Activated naive CD8-positive, alpha-beta T cell treated with anti-CD3 and anti-CD28 coated beads, Interleukin-2, amount 50 U/mL, for 24 hours (primary cell): ENCODE results near the gene NAA25.
A peak's percentile ranks its signal among the peaks of the same experiment; 100 is the strongest.
"Not testable (repeated sequence)": the region's sequence is repeated elsewhere in the genome, so short reads cannot be mapped to it uniquely, and the experiment has no call there.

Experiments
- ATAC-seq: fragments of 150-1000 bp; cut with Tn5 transposase; one replicate; pipeline ENCODE4 v1.10.0; 2021
- DNase-seq: peaks from one replicate; pipeline ENCODE4 v3.0.0; 2021
- H3K27ac Mint-ChIP-seq: one replicate; pipeline ENCODE4 v1.8.0; 2021; ENCODE audit warnings: mild to moderate bottlenecking, mixed read lengths
- H3K27me3 Mint-ChIP-seq: one replicate; pipeline ENCODE4 v1.8.0; 2021; ENCODE audit warnings: mixed read lengths
- H3K36me3 Mint-ChIP-seq: one replicate; pipeline ENCODE4 v1.8.0; 2021; ENCODE audit warnings: low read depth, mixed read lengths
- H3K4me1 Mint-ChIP-seq: one replicate; pipeline ENCODE4 v1.8.0; 2021; ENCODE audit warnings: mixed read lengths
- H3K4me3 Mint-ChIP-seq: one replicate; pipeline ENCODE4 v1.8.0; 2021; ENCODE audit warnings: mild to moderate bottlenecking, moderate library complexity, mixed read lengths
- H3K9me3 Mint-ChIP-seq: one replicate; pipeline ENCODE4 v1.8.0; 2021; ENCODE audit warnings: mixed read lengths

NAA25 gene

GRCh38 chr12:111995782-111996480, 112.7 kb downstream of the NAA25 start:
- Mint-ChIP-seq H3K4me3 (no peak overlapping the region), H3K27me3 (no peaks in the 10 kb centered on the region), H3K27ac (no peak overlapping the region), H3K9me3 (no peaks in the 10 kb centered on the region), H3K4me1 (peaks cover 81% of the 10 kb centered on the region), H3K36me3 (peaks cover 1% of the 10 kb centered on the region)
- ATAC-seq (no peak), DNase-seq (no peak)

DNA sequence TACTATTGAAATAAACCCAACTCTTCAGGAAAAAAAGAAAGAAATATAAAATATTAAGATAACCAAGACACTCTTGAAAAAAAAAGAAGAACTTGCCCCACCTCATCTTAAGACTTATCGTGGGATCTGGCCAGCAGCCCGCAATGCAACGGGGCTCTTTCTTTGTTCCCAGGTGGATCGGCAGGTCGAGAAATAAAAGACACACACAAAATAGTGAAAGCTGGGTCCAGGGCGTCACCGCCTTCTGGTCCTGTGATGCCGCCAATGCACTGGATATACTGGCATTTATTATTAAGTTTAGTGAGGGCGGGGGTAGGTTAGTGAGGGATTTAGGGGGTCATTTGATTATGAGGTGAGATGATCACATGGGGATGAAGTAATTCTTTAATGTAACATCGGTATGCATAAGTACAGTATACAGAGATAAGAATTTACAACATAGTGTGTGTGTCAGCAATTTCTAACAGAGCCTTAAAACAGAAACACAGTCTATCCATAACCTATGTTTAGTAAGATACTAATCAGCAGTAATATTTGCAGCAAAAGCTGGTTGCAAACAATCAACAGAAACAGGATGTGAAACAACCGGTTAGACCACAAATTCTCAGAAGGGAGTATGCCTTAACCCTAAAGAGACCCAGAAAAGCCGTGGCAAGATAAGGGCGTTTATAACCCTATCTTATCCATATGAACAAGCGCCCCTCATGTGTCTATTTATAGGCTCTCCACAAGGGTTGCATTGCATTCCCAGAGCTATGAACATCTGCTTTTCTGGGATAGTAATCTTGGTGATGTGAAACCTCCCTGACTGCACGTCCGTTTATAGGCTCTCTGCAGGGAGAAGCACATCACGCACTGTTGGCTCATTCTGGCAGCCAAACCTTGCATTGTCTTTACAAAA, 114.1 kb downstream of the NAA25 start:
- Mint-ChIP-seq H3K27ac (peak overlapping the region; percentile 13), H3K4me3 (peak overlapping the region; percentile 79), H3K4me1 (peaks cover 69% of the 10 kb centered on the region)
- DNase-seq, ATAC-seq, H3K27me3 Mint-ChIP-seq, H3K36me3 Mint-ChIP-seq, H3K9me3 Mint-ChIP-seq: not testable (repeated sequence)

DNA sequence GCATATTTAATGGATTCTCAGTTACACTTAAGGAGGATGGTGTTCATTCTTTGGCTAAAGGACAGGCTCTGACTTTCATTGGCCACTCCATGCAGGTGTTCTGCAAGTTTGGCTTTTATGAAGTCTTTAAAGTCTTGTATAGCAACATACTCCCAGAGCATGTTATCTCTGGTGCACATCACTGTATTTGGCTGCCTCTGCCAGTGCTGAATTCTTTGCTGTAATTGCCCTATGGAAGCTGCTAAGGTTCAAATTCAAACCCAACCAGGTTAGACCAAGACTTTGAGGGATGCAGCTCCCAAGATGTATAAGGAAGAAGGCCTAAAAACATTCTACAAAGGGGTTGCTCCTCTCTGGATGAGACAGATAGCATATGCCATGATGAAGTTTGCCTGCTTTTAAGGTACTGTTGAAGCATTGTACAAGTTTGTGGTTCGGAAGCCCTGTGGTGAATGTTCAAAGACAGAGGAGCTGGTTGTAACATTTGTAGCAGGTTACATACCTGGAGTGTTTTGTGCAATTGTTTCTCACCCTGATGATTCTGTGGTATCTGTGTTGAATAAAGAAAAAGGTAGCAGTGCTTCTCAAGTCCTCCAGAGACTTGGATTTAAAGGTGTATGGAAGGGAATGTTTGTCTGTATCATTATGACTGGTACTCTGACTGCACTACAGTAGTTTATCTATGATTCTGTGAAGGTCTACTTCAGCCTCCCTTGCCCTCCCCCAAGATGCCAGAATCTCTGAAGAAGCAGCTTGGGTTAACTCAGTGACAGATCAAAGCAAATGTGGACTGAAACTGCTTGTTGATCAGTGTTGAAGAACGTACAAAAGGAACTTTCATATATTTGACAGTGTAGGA, 115.1 kb downstream of the NAA25 start:
- peak; percentile 73 for ATAC-seq
- peak overlapping the region; percentile 6 for H3K27ac Mint-ChIP-seq
- peak overlapping the region; percentile 79 for H3K4me3 Mint-ChIP-seq
- H3K9me3 Mint-ChIP-seq, result no peaks in the 10 kb centered on the region
- H3K4me1 Mint-ChIP-seq, result peaks cover 65% of the 10 kb centered on the region
- no peaks in the 10 kb centered on the region for H3K27me3 Mint-ChIP-seq
- H3K36me3 Mint-ChIP-seq, result peaks cover 4% of the 10 kb centered on the region
- no peak for DNase-seq

DNA sequence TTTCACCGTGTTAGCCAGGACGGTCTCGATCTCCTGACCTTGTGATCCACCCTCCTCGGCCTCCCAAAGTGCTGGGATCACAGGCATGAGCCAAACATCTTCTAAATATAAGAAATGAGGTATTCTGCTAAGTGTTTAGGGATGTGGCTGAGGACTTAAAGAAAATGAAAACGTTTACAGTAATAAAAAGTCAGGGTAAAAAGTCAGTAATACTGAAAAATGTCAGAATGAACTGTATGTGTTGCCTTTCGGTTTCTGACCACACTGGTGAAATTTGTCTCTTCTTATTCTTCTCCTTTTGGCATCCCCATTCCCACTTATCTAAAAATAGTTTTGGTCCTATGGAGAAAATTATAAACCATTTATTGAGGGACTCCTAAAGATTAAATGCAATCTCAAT, 116.1 kb downstream of the NAA25 start:
- Mint-ChIP-seq H3K4me3 (no peak overlapping the region), H3K27ac (no peak overlapping the region)
- ATAC-seq, result peak; percentile 35

GRCh38 chr12:111991946-111992345, 116.6 kb downstream of the NAA25 start:
- Mint-ChIP-seq H3K27me3 (no peaks in the 10 kb centered on the region), H3K9me3 (no peaks in the 10 kb centered on the region), H3K4me1 (peaks cover 56% of the 10 kb centered on the region), H3K36me3 (peaks cover 4% of the 10 kb centered on the region), H3K4me3 (no peak overlapping the region), H3K27ac (peak overlapping the region; percentile 24)
- ATAC-seq (peak; percentile 42), DNase-seq (no peak)

More for the DNA sequence above, 116.1 kb downstream of the NAA25 start:
- no peak for DNase-seq
- H3K27me3 Mint-ChIP-seq, result no peaks in the 10 kb centered on the region
- peaks cover 61% of the 10 kb centered on the region for H3K4me1 Mint-ChIP-seq
- H3K9me3 Mint-ChIP-seq, result no peaks in the 10 kb centered on the region
- H3K36me3 Mint-ChIP-seq, result peaks cover 4% of the 10 kb centered on the region

DNA sequence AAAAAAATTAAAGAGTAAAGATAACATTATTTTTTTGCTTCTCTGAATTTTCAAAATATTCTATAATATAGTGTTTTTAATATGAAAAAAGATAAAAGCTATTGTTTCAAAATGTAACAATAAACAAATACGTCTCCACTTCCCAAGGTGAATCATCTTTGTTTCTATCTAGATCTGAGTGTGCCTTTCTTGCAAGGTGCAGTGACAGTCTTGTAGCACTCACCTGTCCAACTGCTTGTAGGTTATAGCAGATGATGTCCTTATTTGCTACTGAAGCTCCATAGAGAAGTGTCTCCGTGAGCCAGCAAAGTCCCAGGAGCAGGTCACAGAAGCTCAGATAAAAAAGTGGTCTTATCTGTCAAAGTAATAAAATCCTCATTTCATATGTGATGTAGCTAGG, 117.0 kb downstream of the NAA25 start:
- Mint-ChIP-seq H3K9me3 (no peaks in the 10 kb centered on the region), H3K4me3 (no peak overlapping the region), H3K27ac (no peak overlapping the region), H3K27me3 (no peaks in the 10 kb centered on the region), H3K4me1 (peaks cover 54% of the 10 kb centered on the region), H3K36me3 (peaks cover 4% of the 10 kb centered on the region)
- no peak for ATAC-seq
- no peak for DNase-seq

DNA sequence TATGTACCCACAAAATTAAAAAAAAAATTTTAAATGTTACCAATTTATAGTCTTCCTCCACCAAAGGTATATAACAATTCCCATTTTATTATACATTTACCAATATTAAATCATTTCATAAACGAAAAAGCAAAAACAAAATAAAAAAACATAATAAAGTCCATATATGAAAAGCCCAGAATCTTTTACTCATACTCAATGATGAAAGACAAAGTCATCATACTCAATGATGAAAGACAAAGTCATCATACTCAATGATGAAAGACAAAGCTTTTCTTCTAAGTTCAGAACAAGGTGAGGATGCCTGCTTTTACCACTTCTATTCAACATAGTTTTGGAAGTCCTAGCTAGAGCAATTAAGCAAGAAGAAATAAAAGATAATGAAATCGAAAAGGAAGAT, 123.8 kb downstream of the NAA25 start:
- Mint-ChIP-seq H3K27ac (no peak overlapping the region), H3K4me3 (no peak overlapping the region), H3K9me3 (no peaks in the 10 kb centered on the region), H3K27me3 (no peaks in the 10 kb centered on the region), H3K36me3 (peaks cover 2% of the 10 kb centered on the region), H3K4me1 (peaks cover 2% of the 10 kb centered on the region)
- no peak for ATAC-seq
- DNase-seq, result no peak

- no peak for DNase-seq
- Mint-ChIP-seq H3K27ac (no peak overlapping the region), H3K36me3 (no peaks in the 10 kb centered on the region), H3K27me3 (no peaks in the 10 kb centered on the region), H3K4me3 (no peak overlapping the region), H3K9me3 (no peaks in the 10 kb centered on the region), H3K4me1 (peaks cover 13% of the 10 kb centered on the region)
- ATAC-seq, result no peak
Measured at GRCh38 chr12:111981987-111982386, 126.6 kb downstream of the NAA25 start.

- H3K27me3 Mint-ChIP-seq, result no peaks in the 10 kb centered on the region
- no peak overlapping the region for H3K4me3 Mint-ChIP-seq
- H3K9me3 Mint-ChIP-seq, result no peaks in the 10 kb centered on the region
- H3K36me3 Mint-ChIP-seq, result no peaks in the 10 kb centered on the region
- ATAC-seq (no peak), DNase-seq (no peak)
- H3K27ac Mint-ChIP-seq, result no peak overlapping the region
- peaks cover 18% of the 10 kb centered on the region for H3K4me1 Mint-ChIP-seq
Measured at GRCh38 chr12:111980598-111980997, 128.0 kb downstream of the NAA25 start.

GRCh38 chr12:111978545-111978944, 130.0 kb downstream of the NAA25 start:
- no peak for DNase-seq
- Mint-ChIP-seq H3K4me1 (peaks cover 19% of the 10 kb centered on the region), H3K27ac (no peak overlapping the region), H3K4me3 (no peak overlapping the region), H3K36me3 (no peaks in the 10 kb centered on the region), H3K27me3 (no peaks in the 10 kb centered on the region), H3K9me3 (no peaks in the 10 kb centered on the region)
- no peak for ATAC-seq

GRCh38 chr12:111976860-111977259, 131.7 kb downstream of the NAA25 start:
- H3K27me3 Mint-ChIP-seq, result no peaks in the 10 kb centered on the region
- DNase-seq (no peak), ATAC-seq (no peak)
- H3K9me3 Mint-ChIP-seq, result no peaks in the 10 kb centered on the region
- peaks cover 19% of the 10 kb centered on the region for H3K4me1 Mint-ChIP-seq
- H3K36me3 Mint-ChIP-seq, result peaks cover 5% of the 10 kb centered on the region
- no peak overlapping the region for H3K4me3 Mint-ChIP-seq
- peak overlapping the region; percentile 16 for H3K27ac Mint-ChIP-seq
